Endothelial cell (in vitro differentiated cells): ENCODE measurements around the gene TCEAL3. TPM values are rescaled to one million over a fixed set of nuclear protein-coding genes. Genes with fewer than 3 reads are reported as not detected.

Source experiments
- DNase-seq: peaks from one replicate; pipeline ENCODE4 v3.0.0; 2021; ENCODE audit warnings: low spot score
- H3K27ac Mint-ChIP-seq: one replicate; pipeline ENCODE4 v1.8.0; 2021; ENCODE audit warnings: mixed read lengths, inconsistent platforms; ENCODE audit not compliant: unreplicated experiment
- H3K27me3 Mint-ChIP-seq: one replicate; pipeline ENCODE4 v1.8.0; 2021; ENCODE audit warnings: mild to moderate bottlenecking, moderate library complexity, mixed read lengths, inconsistent platforms; ENCODE audit not compliant: unreplicated experiment
- H3K36me3 Mint-ChIP-seq: one replicate; pipeline ENCODE4 v1.8.0; 2021; ENCODE audit warnings: mild to moderate bottlenecking, low read depth, mixed read lengths, inconsistent platforms; ENCODE audit not compliant: unreplicated experiment
- H3K4me1 Mint-ChIP-seq: one replicate; pipeline ENCODE4 v1.8.0; 2021; ENCODE audit warnings: mild to moderate bottlenecking, mixed read lengths, inconsistent platforms; ENCODE audit not compliant: unreplicated experiment
- H3K4me3 Mint-ChIP-seq: one replicate; pipeline ENCODE4 v1.8.0; 2021; ENCODE audit warnings: mild to moderate bottlenecking, mixed read lengths, inconsistent platforms; ENCODE audit not compliant: unreplicated experiment
- H3K9me3 Mint-ChIP-seq: one replicate; pipeline ENCODE4 v1.8.0; 2021; ENCODE audit warnings: mixed read lengths, inconsistent platforms; ENCODE audit not compliant: unreplicated experiment
- total RNA-seq: library from RNA; stranded (reverse); fragmentation: NEBNext Ultra II Directional; extraction: Animal tissue kit (Norgen Biotek cat#: 25700); gene quantifications from one replicate; pipeline ENCODE4 v1.2.1, GENCODE V29; 2021; ENCODE audit not compliant: unreplicated experiment
- TF ChIP-seq, protein P1 (sequence below): fragments of 200-600 bp; sonication (generic); IDR thresholded peaks from one replicate; pipeline ENCODE4 v1.5.0; 2021; ENCODE audit warnings: antibody characterized with exemption; ENCODE audit not compliant: unreplicated experiment

The TCEAL3 gene
- total RNA-seq, 1 donor from 2014 or later = 12.2 TPM

DNA sequence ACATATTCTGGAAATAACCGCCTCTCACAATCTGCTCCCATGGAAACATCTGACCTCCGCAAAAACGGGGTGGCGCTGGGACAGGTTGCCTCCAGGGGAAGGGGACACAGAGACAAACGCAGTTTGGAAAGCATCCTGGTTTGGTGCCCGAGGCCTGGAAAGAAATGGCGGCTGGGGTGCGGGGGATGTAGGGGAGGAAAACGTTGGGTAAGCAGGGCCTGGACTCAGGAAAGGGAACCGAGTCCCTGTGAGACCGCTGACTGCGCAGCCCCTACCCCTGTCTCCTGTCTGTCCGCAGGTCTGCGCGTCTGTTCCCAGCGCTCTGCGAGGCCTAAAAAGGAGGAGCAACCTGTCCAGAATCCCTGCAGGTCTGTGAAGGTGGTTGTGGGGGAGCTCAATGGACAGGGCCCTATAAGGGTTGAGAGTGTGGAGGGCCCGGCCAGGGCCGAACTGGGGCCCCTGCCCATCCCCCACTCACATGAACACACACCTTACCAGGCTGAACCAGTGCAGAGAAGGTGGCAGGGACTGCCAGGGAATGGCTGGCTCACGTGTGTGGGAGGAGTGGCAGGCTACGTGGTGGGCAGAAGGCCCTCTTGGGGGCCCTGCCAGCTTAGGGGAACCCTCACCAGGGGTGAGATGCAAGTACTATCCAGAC lies 672 bp downstream of the TCEAL3 start:
- Mint-ChIP-seq H3K9me3 (no peaks in the 10 kb centered on the region), H3K27me3 (peaks cover 2% of the 10 kb centered on the region), H3K4me3 (peak overlapping the region; percentile 88), H3K27ac (no peak overlapping the region), H3K36me3 (peaks cover 4% of the 10 kb centered on the region), H3K4me1 (peaks cover 6% of the 10 kb centered on the region)
- peak; percentile 2 for DNase-seq
- TF ChIP-seq, protein P1, sequence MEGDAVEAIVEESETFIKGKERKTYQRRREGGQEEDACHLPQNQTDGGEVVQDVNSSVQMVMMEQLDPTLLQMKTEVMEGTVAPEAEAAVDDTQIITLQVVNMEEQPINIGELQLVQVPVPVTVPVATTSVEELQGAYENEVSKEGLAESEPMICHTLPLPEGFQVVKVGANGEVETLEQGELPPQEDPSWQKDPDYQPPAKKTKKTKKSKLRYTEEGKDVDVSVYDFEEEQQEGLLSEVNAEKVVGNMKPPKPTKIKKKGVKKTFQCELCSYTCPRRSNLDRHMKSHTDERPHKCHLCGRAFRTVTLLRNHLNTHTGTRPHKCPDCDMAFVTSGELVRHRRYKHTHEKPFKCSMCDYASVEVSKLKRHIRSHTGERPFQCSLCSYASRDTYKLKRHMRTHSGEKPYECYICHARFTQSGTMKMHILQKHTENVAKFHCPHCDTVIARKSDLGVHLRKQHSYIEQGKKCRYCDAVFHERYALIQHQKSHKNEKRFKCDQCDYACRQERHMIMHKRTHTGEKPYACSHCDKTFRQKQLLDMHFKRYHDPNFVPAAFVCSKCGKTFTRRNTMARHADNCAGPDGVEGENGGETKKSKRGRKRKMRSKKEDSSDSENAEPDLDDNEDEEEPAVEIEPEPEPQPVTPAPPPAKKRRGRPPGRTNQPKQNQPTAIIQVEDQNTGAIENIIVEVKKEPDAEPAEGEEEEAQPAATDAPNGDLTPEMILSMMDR = no peak

DNA sequence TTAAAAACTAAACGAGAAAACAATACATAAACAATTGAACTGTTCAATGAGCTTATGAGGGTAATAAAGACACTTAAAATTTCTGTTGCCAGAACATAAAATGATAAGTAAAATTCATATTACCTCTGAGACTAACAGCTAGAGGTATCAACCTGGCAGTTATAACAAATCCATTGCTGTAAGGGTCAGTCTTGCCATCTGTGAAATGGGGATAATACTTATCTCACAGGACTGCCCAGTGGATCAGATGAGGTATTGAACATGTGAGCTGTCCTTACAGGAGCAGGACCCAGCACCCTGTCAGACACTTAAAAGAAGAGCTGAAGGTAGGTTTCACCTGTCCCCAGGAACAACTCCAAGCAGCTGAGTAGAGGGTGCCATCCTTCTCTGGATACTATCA lies 2.5 kb downstream of the TCEAL3 start:
- peaks cover 2% of the 10 kb centered on the region for H3K27me3 Mint-ChIP-seq
- TF ChIP-seq, protein P1 = no peak
- no peaks in the 10 kb centered on the region for H3K9me3 Mint-ChIP-seq
- peaks cover 6% of the 10 kb centered on the region for H3K4me1 Mint-ChIP-seq
- peaks cover 4% of the 10 kb centered on the region for H3K36me3 Mint-ChIP-seq
- H3K4me3 Mint-ChIP-seq = no peak overlapping the region
- no peak for DNase-seq
- H3K27ac Mint-ChIP-seq = no peak overlapping the region

DNA sequence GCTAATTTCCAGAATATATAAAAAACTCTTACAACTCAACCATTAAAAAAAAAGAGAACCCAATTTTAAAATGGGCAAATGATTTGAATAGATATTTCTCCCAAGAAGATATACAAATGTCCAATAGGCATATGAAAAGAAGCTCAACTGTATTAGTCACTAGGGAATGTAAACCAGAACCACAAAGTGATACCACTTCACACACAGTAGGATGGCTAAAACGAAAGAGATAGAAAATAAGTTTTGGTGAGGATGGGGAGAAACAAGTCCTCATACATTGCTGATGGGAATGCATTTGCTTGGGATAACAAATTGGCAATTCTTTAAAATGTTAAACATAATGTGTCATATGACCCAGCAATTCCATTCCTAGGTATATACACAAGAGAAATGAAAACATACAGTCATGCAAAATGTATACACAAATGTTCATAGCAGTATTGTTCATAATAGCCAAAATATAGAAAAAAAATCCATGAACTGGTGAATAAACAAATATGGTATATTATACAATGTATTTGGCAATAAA lies 5.7 kb downstream of the TCEAL3 start:
- DNase-seq = no peak
- Mint-ChIP-seq H3K36me3 (no peaks in the 10 kb centered on the region), H3K27ac (no peak overlapping the region), H3K4me1 (peaks cover 3% of the 10 kb centered on the region), H3K4me3 (no peak overlapping the region), H3K9me3 (no peaks in the 10 kb centered on the region), H3K27me3 (no peaks in the 10 kb centered on the region)
- TF ChIP-seq, protein P1 = no peak

DNA sequence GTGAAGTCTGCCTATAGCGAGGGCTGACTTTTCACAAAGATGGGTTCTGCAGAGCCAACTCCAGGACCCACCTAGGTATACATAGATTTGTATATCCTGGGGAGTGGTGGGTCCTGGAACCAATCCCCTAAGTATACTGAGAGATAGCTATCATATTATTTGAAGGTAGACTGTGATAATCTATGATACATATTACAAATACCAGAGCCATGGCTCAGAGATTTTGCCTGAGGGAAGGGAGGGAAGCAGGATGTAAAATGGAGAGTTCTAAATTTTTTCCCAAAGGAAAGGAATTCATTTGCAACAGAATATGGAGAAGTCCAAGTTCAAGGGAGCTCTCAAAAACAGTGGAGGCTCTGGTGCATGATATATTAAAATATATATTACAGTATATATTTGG lies 7.2 kb downstream of the TCEAL3 start:
- no peak overlapping the region for H3K27ac Mint-ChIP-seq
- no peak overlapping the region for H3K4me3 Mint-ChIP-seq

More for the DNA sequence above, 7.2 kb downstream of the TCEAL3 start:
- TF ChIP-seq, protein P1 = no peak
- H3K27me3 Mint-ChIP-seq = no peaks in the 10 kb centered on the region
- no peak for DNase-seq
- H3K36me3 Mint-ChIP-seq = no peaks in the 10 kb centered on the region
- H3K4me1 Mint-ChIP-seq = no peaks in the 10 kb centered on the region
- no peaks in the 10 kb centered on the region for H3K9me3 Mint-ChIP-seq
